Testis (tissue), 3 donors: ENCODE results near the gene INHBE. TPM values are rescaled to one million over a fixed set of nuclear protein-coding genes. Genes with fewer than 3 reads are reported as not detected.
"Not testable (repeated sequence)": the region's sequence is repeated elsewhere in the genome, so short reads cannot be mapped to it uniquely, and the experiment has no call there.

Source experiments
- DNase-seq: peaks from one replicate; pipeline ENCODE4 v3.0.0-alpha.2; 2019
- H3K27ac ChIP-seq, 2 donors: fragments of 200-600 bp; sonication (generic); one replicate each; pipeline ENCODE4 v1.5.1; 2019
- H3K27me3 ChIP-seq: fragments of 200-600 bp; sonication (generic); one replicate; pipeline ENCODE4 v1.5.1; 2019
- H3K36me3 ChIP-seq: fragments of 200-600 bp; sonication (generic); one replicate; pipeline ENCODE4 v1.5.1; 2017; ENCODE audit warnings: low read depth; ENCODE audit errors: missing control alignments
- H3K4me1 ChIP-seq: fragments of 200-600 bp; sonication (generic); one replicate; pipeline ENCODE4 v1.5.1; 2019
- H3K4me3 ChIP-seq, 2 donors: fragments of 200-600 bp; sonication (generic); one replicate each; pipeline ENCODE4 v1.5.1; 2017 to 2019
- H3K9me3 ChIP-seq: fragments of 200-600 bp; sonication (generic); one replicate; pipeline ENCODE4 v1.5.1; 2017
- CTCF ChIP-seq, 3 experiments: fragments of 450-650 bp in 2 of 3; fragments of 200-600 bp in 1 of 3; sonication (generic) in 1 of 3; IDR thresholded peaks; one replicate each; pipeline ENCODE4 v1.5.1; 2016 to 2019; ENCODE audit warnings: antibody characterized with exemption in 3 of 3, mild to moderate bottlenecking in 2 of 3, moderate library complexity in 1 of 3
- POLR2A ChIP-seq: fragments of 450-650 bp; IDR thresholded peaks from one replicate; pipeline ENCODE4 v1.6.1; 2017; ENCODE audit warnings: antibody characterized with exemption, mild to moderate bottlenecking, moderate library complexity
- WGBS, 2 donors: methylation state at CpG; one replicate each; pipeline ENCODE4 v1.1.5; 2018; 5-methylcytosine and 5-hydroxymethylcytosine counted together
- intact Hi-C: fragments of 100-400 bp; cut with DNase I; formaldehyde crosslinking; loops from one replicate; pipeline ENCODE4 v1.15.1; 2023; ENCODE audit warnings: low total_unique reads
- polyA plus RNA-seq: library from polyadenylated mRNA; stranded (reverse); fragments of 350-450 nt; fragmentation: Illumina TruSeq; extraction: RNeasy Lipid Tissue Mini Kit (QIAGEN cat#74804); gene quantifications from one replicate; pipeline ENCODE4 v1.2.3, GENCODE V29; 2014; ENCODE audit warnings: low read depth, low replicate concordance; ENCODE audit not compliant: insufficient read depth
- total RNA-seq, 2 donors: library from RNA; depleted of rRNA; stranded (reverse); fragments of >200 nt; gene quantifications; one replicate each; pipeline ENCODE4 v1.2.3, GENCODE V29; 2016

INHBE gene
- total and polyA plus RNA-seq, 3 donors from 2014 or later: 0.12 to 0.25 (median 0.24) TPM

GRCh38 chr12:57416039-57416996, 38.8 kb upstream of the INHBE start:
- Histone ChIP-seq H3K4me3 (no peak overlapping the region), H3K36me3 (no peaks in the 10 kb centered on the region), H3K27ac (peak overlapping the region; percentile 66 to 68), H3K9me3 (no peaks in the 10 kb centered on the region), H3K27me3 (no peaks in the 10 kb centered on the region), H3K4me1 (peaks cover 40% of the 10 kb centered on the region)
- 82 to 85% methylated on average over 8 of the region's 8 CpGs for whole genome bisulfite sequencing, 2 donors
- DNase-seq: no peak
- intact Hi-C loops: no loop called here
- TF ChIP-seq CTCF (IDR thresholded peaks at IDR 0.05) (no peak), POLR2A (no peak)

- 49 to 53% methylated on average over 9 of the region's 9 CpGs for WGBS, 2 donors
- intact Hi-C loops: no loop called here
- Histone ChIP-seq H3K4me1 (peaks cover 40% of the 10 kb centered on the region), H3K27me3 (no peaks in the 10 kb centered on the region), H3K9me3 (no peaks in the 10 kb centered on the region), H3K36me3 (no peaks in the 10 kb centered on the region), H3K4me3 (no peak overlapping the region), H3K27ac (peak overlapping the region; percentile 66 to 68)
- TF ChIP-seq CTCF (IDR thresholded peaks at IDR 0.05) (no peak), POLR2A (no peak)
- DNase-seq: peak; percentile 90
Measured at GRCh38 chr12:57418255-57418654, 36.9 kb upstream of the INHBE start.

DNA sequence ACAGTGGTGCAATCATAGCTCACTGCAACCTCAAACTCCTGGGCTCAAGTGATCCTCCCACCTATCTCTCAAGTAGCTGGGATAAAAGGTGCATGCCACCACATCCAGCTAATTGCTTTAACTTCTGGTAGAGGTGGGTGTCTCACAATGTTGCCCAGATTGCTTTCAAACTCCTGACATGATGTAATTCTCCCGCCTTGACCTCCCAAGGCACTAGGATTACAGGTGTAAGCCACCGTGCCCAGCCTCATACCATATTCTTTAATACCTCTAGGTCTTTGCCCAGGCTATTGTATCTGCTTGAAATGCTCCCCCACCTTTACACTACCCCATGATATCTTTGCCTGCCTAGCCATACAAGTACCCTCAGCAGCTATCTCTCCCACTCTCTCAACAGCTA, 35.6 kb upstream of the INHBE start:
- no peak overlapping the region for H3K4me3 ChIP-seq
- H3K27me3 ChIP-seq: no peaks in the 10 kb centered on the region
- DNase-seq: no peak
- H3K27ac ChIP-seq: peak overlapping the region; percentile 24 to 68
- no peaks in the 10 kb centered on the region for H3K9me3 ChIP-seq
- 87 to 88% methylated on average over 2 of the region's 2 CpGs for WGBS, 2 donors
- peaks cover 40% of the 10 kb centered on the region for H3K4me1 ChIP-seq
- TF ChIP-seq CTCF (IDR thresholded peaks at IDR 0.05) (no peak), POLR2A (no peak)
- no peaks in the 10 kb centered on the region for H3K36me3 ChIP-seq
- intact Hi-C loops: no loop called here

GRCh38 chr12:57420482-57420881, 34.6 kb upstream of the INHBE start:
- H3K4me3 ChIP-seq: no peak overlapping the region
- WGBS, 2 donors: 93 to 97% methylated on average over 5 of the region's 5 CpGs
- intact Hi-C loops: no loop called here
- TF ChIP-seq CTCF (IDR thresholded peaks at IDR 0.05): no peak
- no peak for TF ChIP-seq POLR2A
- DNase-seq: no peak
- no peaks in the 10 kb centered on the region for H3K36me3 ChIP-seq
- H3K27me3 ChIP-seq: no peaks in the 10 kb centered on the region
- peaks cover 33% of the 10 kb centered on the region for H3K4me1 ChIP-seq
- no peaks in the 10 kb centered on the region for H3K9me3 ChIP-seq
- no peak overlapping the region for H3K27ac ChIP-seq

- H3K9me3 ChIP-seq, H3K27ac ChIP-seq, H3K27me3 ChIP-seq, DNase-seq, H3K4me1 ChIP-seq, H3K4me3 ChIP-seq, H3K36me3 ChIP-seq, intact Hi-C loops: not testable (repeated sequence)
- 88 to 91% methylated on average over 10 of the region's 10 CpGs for WGBS, 2 donors
Measured at GRCh38 chr12:57426948-57427347, 28.2 kb upstream of the INHBE start.
